ENCODE measurements around the gene PPP1R9B. TPM values are rescaled to one million over a fixed set of nuclear protein-coding genes. Genes with fewer than 3 reads are reported as not detected.

Gene PPP1R9B
- total RNA-seq, 1 donor from 2014 or later: 30.1 TPM

DNA sequence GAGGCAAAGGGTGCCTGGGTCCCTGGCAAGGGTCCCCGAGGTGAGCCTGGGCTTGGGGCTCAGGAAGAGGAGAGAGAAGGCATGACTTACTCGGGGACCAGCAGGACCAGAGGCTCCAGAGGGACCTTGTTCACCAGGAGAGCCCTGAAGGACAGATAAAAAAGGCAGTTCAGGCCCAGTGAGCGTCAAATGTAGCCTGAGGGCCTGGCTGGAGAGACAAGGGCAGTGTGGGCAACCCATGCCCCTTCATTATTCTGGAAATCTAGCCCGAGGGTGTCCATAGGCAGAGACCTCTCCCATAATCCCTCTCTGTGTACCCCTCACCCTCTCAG lies 36.9 kb upstream of the PPP1R9B start:
- no peak for DNase-seq

DNA sequence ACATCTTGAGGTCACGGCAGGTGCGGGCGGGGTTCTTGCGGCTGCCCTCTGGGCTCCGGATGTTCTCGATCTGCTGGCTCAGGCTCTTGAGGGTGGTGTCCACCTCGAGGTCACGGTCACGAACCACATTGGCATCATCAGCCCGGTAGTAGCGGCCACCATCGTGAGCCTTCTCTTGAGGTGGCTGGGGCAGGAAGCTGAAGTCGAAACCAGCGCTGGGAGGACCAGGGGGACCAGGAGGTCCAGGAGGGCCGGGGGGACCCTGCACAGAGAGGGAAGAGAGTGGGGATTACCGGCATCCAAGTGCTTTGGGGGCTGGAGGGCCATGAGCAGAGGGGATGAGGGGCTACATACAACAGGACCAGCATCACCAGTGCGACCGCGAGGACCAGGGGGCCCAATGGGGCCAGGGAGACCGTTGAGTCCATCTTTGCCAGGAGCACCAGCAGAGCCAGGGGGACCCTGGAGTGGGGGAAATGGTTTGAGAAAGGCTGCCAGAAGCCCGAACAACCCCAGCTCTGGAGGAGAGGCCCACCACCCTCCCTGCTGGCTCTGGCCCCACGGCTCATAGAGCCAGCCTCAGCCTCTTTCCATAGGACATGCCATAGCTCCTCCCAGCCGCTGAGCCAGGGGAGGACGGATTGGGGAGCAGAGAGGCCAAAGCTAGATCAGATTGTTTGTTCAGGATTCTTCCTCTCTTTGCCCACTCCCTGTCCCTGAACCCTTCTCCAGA lies 36.4 kb upstream of the PPP1R9B start:
- DNase-seq: no peak

DNA sequence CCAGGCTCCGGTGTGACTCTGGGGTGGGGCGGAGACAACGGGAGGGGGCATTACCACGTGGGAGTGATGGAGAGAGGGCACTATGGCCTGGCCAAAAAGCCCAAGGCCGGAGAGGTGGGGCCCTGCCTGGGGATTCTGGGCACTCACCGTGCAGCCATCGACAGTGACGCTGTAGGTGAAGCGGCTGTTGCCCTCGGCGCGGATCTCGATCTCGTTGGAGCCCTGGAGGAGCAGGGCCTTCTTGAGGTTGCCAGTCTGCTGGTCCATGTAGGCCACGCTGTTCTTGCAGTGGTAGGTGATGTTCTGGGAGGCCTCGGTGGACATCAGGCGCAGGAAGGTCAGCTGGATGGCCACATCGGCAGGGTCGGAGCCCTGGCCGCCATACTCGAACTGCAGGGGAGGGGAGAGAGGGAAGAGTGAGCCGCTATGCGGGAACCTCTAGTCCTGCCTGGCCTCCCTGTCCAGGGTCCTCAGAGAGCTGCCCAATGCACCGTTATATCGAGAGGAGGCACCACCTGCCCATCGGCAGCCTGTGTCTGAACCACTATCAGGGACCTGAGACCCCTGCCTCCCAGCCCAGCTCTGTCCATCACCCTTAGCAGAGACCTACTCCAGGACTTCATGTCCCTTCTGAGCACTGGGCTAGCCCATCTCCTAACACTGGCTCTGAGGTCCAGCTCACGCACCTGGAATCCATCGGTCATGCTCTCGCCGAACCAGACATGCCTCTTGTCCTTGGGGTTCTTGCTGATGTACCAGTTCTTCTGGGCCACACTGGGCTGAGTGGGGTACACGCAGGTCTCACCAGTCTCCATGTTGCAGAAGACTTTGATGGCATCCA lies 35.4 kb upstream of the PPP1R9B start:
- DNase-seq: no peak

DNA sequence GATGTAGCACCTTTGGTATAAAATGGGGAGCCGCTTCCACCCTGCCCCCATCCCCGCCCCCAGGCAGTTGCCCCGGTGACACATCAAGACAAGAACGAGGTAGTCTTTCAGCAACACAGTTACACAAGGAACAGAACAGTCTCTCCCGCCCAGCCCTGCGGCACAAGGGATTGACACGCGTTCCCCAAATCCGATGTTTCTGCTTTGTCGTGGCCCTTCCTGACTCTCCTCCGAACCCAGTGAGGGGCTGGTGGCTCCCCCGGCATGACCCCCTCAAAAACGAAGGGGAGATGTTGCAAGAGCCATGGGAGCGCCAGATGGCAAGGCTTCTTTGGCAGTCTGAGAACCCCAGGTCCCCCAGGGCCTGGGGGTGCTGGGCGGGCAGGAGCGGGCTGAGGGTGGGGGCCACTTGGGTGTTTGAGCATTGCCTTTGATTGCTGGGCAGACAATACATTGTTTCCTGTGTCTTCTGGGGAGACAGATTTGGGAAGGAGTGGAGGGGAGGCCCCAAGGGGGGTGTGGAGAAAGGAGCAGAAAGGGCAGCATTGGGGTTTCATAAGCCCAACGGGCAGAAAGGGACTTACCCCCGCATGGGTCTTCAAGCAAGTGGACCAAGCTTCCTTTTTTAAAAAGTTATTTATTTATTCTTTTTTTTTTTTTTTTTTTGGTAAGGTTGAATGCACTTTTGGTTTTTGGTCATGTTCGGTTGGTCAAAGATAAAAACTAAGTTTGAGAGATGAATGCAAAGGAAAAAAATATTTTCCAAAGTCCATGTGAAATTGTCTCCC lies 34.3 kb upstream of the PPP1R9B start:
- no peak for DNase-seq

DNA sequence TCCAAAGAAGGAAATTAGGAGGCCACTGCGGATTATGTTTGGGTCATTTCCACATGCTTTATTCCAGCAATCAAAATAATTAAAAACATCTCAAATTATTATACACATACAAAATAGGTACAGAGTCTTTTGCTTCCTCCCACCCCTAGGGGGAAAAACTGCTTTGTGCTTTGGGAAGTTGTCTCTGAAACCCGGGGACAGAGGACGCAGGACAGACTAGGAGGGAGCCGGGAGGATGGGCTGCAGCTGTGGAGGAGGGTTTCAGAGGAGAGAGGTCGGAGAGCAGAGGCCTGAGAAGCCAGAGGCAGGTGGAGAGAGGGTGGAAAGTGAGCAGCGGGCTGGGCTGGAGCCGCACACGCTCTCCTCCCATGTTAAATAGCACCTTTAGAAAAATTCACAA lies 33.6 kb upstream of the PPP1R9B start:
- no peak for DNase-seq

DNA sequence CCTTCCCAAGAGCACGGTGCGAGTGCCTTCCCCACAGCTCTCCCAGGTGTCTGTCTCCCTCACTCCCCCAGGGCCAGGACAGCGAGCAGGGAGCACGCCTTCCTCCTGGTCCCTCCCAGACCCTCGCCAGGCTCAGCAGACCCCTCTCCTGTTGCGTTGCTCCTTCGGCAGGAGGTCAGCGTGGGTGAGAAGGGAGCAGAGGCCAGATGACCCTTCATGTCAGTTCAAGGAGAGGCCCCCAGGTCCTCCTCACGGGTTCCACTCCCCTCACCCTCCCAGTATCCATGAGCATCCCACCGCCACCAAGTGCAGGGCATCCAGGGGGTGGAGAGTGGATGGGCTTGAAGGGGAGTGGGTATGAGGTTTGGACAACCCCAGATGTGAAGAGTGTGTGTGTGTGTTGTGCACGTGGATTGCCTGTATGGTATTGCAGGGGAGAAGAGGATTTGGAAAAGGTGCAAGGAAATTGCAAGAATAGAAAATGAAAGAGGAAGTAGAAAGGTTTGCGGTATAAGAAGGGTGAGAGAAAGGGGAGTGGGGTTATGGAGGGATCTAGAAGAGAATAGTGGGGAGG lies 33.0 kb upstream of the PPP1R9B start:
- no peak for DNase-seq

DNA sequence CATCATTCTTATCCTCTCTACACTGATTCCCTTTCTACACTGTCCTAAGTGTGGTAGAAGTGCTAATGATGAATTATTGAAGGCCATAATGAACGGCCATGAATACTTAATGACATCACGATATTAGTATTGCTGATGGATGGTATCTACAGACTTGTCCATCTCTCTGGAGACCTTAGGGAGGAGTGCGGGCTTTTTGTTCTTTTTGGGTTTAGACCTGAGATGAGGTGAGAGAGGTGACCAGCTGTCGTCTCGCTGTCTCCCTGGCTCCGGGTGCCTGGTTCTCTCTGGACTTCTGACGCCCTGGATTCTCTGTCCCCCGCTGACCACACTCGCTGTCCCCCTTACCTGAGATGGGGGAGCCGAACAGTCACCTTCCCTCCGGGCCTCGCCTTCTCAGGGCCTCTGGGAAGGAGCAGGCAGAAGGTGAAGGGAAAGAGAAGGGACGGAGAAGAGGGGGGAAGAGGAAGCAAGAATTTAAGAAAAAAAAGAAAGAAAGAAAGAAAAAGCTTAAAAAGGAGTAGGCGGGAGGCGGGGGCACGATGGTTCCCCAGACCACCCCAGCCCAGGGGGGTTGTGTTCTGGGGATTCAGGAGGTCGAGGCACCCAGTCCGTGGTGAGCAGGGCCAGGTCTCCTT lies 32.4 kb upstream of the PPP1R9B start:
- no peak for DNase-seq

DNA sequence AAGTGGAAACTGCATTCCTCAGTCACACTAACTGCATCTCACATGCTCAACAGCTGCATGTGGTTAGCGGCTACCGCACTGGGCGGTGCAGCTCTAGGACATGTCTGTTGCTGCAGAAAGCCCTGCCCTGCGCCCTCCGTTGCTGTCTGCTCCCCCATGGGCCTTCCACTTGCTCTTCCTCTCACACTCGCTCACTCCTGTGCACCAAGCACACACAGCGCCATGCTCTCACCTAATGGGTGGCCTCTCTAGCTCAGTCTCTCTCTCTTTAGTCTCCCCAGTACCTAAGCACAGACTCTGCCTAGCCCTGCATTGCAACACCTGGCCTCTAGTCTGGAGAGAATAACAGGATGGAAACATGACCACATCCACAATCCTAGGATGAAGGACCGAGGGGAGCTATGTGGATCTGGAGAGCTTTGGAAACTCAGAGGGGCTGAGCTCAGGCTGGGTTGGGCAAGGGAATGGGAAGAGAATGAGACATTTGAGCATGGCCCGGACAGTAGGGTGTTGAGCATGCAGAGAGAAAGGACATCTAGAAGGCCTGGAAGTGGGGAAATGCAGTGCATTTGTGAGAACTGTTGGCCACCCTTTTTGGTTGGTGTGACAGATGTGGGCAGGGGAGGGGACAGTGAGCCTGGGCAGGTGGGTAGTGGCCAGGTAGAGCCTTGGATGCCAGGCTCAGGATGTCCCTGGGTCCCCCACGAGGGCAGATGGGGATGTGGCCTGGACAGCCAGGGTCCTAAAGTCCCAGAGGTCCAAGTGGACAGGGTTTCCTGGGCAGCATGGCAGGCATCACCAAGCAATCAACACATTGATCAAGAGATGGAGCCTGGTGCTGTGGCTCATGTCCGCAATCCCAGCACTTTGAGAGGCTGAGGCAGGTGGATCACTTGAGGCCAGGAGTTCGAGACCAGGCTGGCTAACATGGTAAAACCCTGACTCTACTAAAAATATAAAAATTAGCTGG lies 31.4 kb upstream of the PPP1R9B start:
- peak; percentile 77 for DNase-seq

DNA sequence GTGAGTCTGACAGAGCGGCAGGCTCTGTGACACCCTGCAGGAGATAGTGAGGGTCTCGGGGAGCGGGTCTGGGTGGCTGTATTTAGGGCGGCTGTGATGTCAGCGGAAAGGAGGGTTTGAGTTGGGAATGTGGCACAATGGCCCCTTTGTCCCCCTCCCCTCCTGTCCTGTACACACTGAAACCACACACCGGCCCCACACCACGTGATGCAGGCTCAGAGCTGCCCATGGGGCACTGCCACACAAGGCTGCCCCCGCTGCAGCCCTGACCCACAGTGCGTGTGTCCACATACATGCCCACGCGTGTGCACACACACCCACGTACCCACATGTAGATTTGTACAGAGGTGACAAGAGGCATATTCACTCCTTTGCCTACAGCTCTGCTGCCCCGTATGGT lies 30.7 kb upstream of the PPP1R9B start:
- peak; percentile 74 for DNase-seq

DNA sequence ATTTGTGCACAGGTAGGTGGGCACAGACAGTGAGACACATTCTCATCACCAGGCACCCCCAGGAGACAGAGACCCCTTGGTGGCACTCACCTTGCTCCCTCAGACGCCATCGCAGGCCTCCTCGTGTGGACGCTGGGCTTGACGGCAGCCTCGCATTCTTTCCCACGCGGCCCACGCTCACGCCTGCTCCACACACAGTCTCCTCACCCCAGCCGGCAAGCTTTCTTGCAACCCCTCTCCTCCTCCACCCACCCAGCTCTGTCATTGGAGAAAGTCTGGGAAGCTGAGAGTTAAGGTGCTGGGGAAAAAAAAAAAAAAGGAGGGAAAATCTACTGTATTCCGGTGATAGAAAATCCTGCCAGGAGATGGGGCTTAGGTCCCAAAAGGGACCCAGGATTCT lies 30.1 kb upstream of the PPP1R9B start:
- DNase-seq: no peak

DNA sequence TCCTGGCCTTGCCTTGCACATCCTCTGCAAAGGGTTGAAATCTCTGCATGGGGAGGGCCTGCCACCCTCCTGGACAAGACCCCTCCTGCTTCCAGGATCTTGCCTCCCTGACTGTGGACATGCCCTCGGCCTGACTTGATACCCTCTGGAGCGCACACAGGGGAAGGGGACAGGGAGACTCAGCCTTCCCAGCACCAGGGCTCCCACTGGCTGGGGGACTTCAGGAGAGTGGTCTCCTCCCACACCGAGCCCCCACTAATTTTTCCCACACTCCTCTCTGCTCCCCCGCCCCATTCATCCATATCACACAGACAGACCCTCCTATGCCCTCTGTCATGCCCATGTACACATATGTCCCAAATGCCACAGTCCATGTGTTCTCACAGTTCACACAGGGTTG lies 29.6 kb upstream of the PPP1R9B start:
- no peak for DNase-seq

DNA sequence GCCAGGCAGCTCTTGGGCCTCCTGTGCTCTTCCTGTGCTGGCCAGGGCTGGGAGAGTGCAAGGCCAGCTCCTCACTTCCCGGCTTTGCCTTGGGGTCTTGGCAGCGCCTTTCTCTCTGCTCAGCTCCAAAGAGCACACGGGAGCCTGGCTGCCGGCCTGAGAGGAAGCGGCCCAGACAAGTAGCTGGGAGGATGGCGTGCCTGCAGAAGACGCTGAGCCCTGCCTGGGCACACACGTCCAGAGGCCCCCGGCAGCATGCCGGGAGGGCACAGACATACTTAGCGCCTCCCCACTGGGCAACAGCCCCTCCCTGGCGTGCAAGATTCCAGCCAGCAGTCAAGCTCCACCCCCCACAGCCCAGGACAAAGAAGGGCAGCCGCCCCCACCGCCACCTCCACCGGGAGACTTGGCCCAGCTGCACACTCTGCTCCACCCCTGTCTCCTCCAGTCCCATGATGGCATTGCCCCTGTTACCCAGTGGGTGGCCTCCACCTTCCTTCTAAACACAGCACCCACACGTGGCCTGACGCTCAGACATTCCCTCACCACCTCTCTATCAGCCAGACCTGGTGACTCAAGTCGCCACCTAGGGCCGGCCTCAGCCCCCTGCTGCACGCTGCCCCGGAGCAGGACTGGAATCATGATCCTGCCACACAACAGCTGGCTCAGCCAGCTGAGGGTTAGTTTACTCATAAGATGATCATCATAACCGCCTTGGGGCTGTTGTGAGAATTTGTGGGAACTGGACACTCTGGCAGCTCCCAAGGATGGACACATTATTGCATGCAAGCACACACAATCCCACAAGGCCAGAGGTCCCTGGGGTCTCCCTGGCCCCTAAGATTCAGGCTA lies 27.7 kb upstream of the PPP1R9B start:
- DNase-seq: peak; percentile 90

DNA sequence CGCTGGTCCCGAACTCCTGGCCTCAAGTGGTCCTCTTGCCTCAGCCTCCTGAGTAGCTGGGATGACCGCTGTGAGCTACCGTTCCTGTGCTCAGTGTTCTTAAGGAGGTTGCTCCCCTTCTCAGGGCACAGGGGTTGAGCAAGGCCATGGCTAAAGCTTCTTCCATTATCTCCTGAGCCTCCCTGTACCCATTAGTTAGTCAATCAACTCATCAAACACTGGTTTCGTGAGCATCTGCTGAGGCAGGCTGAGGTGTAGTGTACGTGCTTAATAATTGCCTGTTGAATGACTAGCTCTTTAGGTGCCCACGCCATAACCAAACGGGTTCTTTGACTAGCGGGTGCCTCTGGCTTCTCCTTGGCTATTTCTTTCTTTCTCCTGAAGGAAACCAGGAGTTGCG lies 27.0 kb upstream of the PPP1R9B start:
- no peak for DNase-seq

DNA sequence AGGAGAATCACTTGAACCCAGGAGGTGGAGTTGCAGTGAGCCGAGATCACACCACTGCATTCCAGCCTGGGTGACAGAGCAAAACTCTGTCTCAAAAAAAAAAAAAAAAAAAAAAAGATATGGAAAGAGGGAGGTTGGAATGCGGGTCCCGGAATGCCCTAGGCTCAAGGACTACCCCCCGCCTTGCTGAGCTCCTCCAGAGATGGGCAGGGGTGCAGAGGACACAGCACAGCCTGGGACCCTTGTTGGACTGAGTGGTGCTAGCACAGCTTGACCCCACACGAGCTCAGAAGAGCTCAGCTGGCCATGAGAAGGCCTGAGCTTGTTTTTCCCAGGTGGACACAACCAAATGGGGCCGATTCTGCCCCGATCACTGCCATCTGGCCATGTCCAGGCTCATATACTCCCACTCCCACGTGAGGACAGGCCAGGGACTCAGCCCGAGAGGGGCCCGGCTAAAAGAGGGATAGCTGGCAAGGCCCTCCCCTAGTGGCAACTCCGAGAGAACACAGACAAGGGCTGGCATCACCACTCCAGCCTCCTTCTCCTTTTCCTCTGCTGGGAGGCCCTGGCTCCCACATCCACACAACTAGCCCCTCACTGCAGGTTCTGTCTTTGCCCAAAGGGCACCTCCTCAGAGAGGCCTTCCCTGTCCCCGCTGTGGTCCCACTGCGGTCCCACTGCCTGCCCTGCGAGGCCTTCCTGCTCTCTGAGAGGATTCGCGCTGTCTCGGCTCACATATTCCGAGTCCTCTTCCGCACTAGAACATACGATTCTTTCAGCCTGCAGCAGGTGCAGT lies 26.3 kb upstream of the PPP1R9B start:
- no peak for DNase-seq

DNA sequence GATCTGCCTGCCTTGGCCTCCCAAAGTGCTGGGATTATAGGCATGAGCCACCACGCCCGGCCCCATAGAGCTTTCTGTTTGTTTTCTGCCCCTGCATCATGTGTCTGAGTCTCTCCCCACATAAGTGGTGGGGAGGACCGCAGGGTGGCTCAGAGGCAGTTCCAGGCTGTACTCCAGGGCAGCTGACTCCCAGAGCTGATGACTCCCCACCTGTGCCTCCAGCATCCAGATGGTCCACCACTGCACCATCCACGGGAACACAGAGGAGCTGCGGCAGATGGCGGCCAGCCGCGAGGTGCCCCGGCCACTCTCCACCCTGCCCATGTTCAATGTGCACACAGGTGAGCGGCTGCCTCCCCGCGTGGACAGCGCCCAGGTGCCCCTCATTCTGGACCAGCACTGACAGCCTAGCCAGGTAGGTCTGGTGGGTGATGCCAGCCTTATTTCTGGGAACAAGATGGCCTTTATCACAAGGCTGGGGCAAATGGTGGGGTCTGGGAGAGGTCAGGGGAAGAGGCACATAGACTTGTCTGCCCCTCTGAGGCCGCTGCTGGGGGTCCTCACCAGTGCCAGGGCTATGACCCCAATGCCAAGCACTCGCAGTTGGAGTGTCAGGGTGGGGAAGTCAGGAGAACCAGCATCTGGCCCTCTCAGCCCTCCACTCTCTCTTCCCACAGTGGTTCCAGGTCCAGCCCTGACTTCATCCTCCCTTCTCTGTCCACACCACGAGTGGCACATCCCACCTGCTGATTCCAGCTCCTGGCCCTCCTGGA lies 24.7 kb upstream of the PPP1R9B start:
- DNase-seq: no peak

DNA sequence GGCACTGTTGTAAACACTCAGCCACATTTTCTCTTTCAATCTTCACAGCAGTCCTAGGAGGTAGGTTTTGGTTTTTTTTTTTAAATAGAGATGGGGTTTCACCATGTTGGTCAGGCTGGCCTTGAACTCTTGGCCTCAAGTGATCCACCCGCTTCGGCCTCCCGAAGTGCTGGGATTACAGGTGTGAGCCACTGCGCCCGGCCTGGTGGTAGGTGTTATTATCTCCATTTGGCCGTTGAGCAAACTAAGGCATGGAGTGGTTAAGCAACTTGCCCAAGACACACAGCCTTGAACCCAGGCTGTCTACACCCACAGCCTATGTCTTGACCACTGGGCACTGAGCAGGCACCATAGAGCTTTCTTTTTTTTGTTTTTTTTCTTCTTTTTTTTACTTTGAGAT lies 24.0 kb upstream of the PPP1R9B start:
- no peak for DNase-seq

DNA sequence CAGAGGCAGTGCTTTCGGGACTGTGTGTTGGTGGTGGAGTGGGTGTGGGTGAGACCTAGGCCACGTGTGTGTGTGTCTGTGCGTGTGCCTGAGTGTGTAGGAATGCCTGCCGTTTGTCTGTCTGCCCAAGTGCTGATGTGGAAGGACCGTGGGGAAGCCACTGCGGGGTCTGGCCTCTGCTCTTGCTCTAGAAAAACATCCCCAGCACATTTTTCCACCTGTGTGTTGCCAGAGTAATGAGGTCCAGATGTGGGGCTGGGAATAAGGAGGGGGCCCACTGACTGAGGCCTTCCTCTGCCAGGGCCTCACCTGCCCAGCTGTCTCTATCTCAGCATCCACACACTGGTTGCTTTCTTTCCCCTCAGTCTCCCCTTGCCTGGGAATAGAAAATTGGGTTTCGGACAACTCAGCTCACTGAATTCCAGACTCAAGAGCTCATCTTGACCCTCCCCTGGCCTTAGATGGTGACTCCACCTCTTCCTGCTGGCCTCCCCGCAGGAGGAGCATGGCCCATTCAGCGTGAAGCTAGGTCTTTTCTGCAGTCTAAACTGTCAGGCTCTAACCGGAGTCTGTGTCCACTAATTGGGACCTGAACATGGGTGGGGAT lies 23.0 kb upstream of the PPP1R9B start:
- peak; percentile 89 for DNase-seq

DNA sequence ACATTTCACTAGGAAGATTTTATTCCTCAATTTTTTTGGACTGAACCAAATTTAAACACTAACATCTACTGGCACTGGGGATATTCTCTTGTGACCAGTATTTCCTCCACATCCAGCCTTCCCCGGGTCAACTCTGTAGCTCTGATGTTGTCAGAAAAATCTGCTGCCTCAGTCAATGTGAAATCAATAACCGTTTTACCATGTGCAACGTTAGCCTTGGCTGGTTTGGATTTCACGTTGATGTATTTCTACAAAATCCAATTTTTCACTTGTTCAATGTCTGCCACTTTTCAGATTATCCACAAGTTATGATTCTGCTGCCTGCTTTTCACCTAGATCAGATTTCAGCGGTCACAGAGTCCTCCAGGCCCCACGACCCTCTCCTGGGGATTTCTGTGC lies 22.5 kb upstream of the PPP1R9B start:
- DNase-seq: no peak

All from tongue (tissue), 2 donors.